Epithelial cell of proximal tubule (primary cell): Measurements from ENCODE around the gene VSTM2L. TPM values are rescaled to one million over a fixed set of nuclear protein-coding genes. Genes with fewer than 3 reads are reported as not detected.

ENCODE experiments used
- DNase-seq: peaks from one replicate; pipeline ENCODE4 v3.0.0-alpha.2; 2011; ENCODE audit warnings: low read depth
- H3K4me3 ChIP-seq: 2 replicates; pipeline ENCODE4 v1.5.1; 2011; ENCODE audit warnings: low read depth, mild to moderate bottlenecking, low read length
- CTCF ChIP-seq: conservative IDR thresholded peaks from 2 replicates; pipeline ENCODE4 v1.5.1; 2012; ENCODE audit warnings: low read depth, mild to moderate bottlenecking, low read length
- total RNA-seq: library from RNA; depleted of rRNA; stranded (reverse); fragments of >200 nt; gene quantifications from 2 replicates; pipeline ENCODE4 v1.2.3, GENCODE V29; 2015

VSTM2L gene
- total RNA-seq, 1 donor from 2014 or later, result 4.5 TPM

GRCh38 chr20:37934634-37935375 is 31.9 kb downstream of the VSTM2L start:
- DNase-seq, result no peak
- H3K4me3 ChIP-seq, result no peak overlapping the region
- TF ChIP-seq CTCF, result no peak

- no peak overlapping the region for H3K4me3 ChIP-seq
- DNase-seq, result no peak
- no peak for TF ChIP-seq CTCF
Measured at GRCh38 chr20:37935435-37935834, 32.5 kb downstream of the VSTM2L start.

- TF ChIP-seq CTCF, result no peak
- no peak for DNase-seq
- no peak overlapping the region for H3K4me3 ChIP-seq
Measured at GRCh38 chr20:37936041-37936440, 33.1 kb downstream of the VSTM2L start.

GRCh38 chr20:37936451-37936850 is 33.5 kb downstream of the VSTM2L start:
- no peak for TF ChIP-seq CTCF
- no peak for DNase-seq
- H3K4me3 ChIP-seq, result no peak overlapping the region

- H3K4me3 ChIP-seq, result no peak overlapping the region
- TF ChIP-seq CTCF, result no peak
Measured at GRCh38 chr20:37937686-37938085, 34.8 kb downstream of the VSTM2L start.

GRCh38 chr20:37938181-37938750 is 35.3 kb downstream of the VSTM2L start:
- no peak for TF ChIP-seq CTCF
- DNase-seq, result no peak
- no peak overlapping the region for H3K4me3 ChIP-seq

More at GRCh38 chr20:37937686-37938085, 34.8 kb downstream of the VSTM2L start:
- no peak for DNase-seq

- no peak for TF ChIP-seq CTCF
- H3K4me3 ChIP-seq, result no peak overlapping the region
- no peak for DNase-seq
Measured at GRCh38 chr20:37938954-37939353, 36.0 kb downstream of the VSTM2L start.
